HepG2 (cell line): ENCODE data around the gene KHNYN. TPM values are rescaled to one million over a fixed set of nuclear protein-coding genes. Genes with fewer than 3 reads are reported as not detected.

Source experiments
- CHD4 ChIP-seq: fragments of 200-600 bp; sonication (generic); IDR thresholded peaks from 2 replicates; pipeline ENCODE4 v1.7.0; 2017; ENCODE audit warnings: mild to moderate bottlenecking, low read length, borderline replicate concordance
- HNF4A ChIP-seq: sonication (generic); formaldehyde crosslinking; IDR thresholded peaks from 2 replicates; pipeline ENCODE4 v1.4.0; 2020; ENCODE audit warnings: missing genetic modification reagents
- MAZ ChIP-seq, 2 experiments: sonication (generic) in 1 of 2; formaldehyde crosslinking in 1 of 2; IDR thresholded peaks; 2 replicates each; pipeline versions ENCODE4 v1.5.0 to v1.6.1; 2012 to 2020; ENCODE audit warnings: low read depth in 2 of 2, mild to moderate bottlenecking in 2 of 2, borderline replicate concordance in 1 of 2, improper control_type of control experiment in 1 of 2, low read length in 1 of 2, missing genetic modification reagents in 1 of 2, moderate library complexity in 1 of 2
- NONO ChIP-seq, 2 experiments: fragments of 450-650 bp in 1 of 2; sonication (generic) in 1 of 2; formaldehyde crosslinking in 1 of 2; IDR thresholded peaks in 1 of 2; conservative IDR thresholded peaks in 1 of 2; 2 replicates each; pipeline versions ENCODE4 v1.6.1 to v1.8.0; 2017 to 2022; ENCODE audit warnings: mild to moderate bottlenecking in 1 of 2, missing genetic modification reagents in 1 of 2, moderate library complexity in 1 of 2
- RARG ChIP-seq: sonication (generic); formaldehyde crosslinking; IDR thresholded peaks from 2 replicates; pipeline ENCODE4 v1.4.0; 2020; ENCODE audit warnings: low read depth, mild to moderate bottlenecking, missing genetic modification reagents
- RELA ChIP-seq: sonication (generic); formaldehyde crosslinking; IDR thresholded peaks from 2 replicates; pipeline ENCODE4 v1.4.0; 2020; ENCODE audit warnings: missing genetic modification reagents
- SOX5 ChIP-seq: IDR thresholded peaks from 2 replicates; pipeline ENCODE4 v1.6.1; 2016; ENCODE audit warnings: borderline replicate concordance
- TCF12 ChIP-seq, 2 experiments: fragments of 450-650 bp in 1 of 2; sonication (generic) in 1 of 2; formaldehyde crosslinking in 1 of 2; IDR thresholded peaks; 2 replicates each; pipeline versions ENCODE4 v1.6.1 to v1.8.0; 2017 to 2022; ENCODE audit warnings: antibody characterized with exemption in 1 of 2, mild to moderate bottlenecking in 1 of 2, missing genetic modification reagents in 1 of 2, moderate library complexity in 1 of 2
- ZBTB20 ChIP-seq: sonication (generic); formaldehyde crosslinking; IDR thresholded peaks from 2 replicates; pipeline ENCODE4 v1.8.1; 2023; ENCODE audit warnings: missing genetic modification reagents, low read depth, mild to moderate bottlenecking, borderline replicate concordance
- ZBTB42 ChIP-seq: sonication (generic); formaldehyde crosslinking; IDR thresholded peaks from 2 replicates; pipeline ENCODE4 v1.5.0; 2020; ENCODE audit warnings: mild to moderate bottlenecking, missing genetic modification reagents
- ZNF124 ChIP-seq: sonication (generic); formaldehyde crosslinking; IDR thresholded peaks from 2 replicates; pipeline ENCODE4 v1.4.0; 2020; ENCODE audit warnings: missing genetic modification reagents
- ZNF276 ChIP-seq: sonication (generic); formaldehyde crosslinking; IDR thresholded peaks from 2 replicates; pipeline ENCODE4 v1.4.0; 2020; ENCODE audit warnings: mild to moderate bottlenecking, low read depth, missing genetic modification reagents
- ZNF513 ChIP-seq: sonication (generic); formaldehyde crosslinking; conservative IDR thresholded peaks from 2 replicates; pipeline ENCODE4 v1.5.0; 2020; ENCODE audit warnings: missing genetic modification reagents
- ZNF768 ChIP-seq: sonication (generic); formaldehyde crosslinking; IDR thresholded peaks from 2 replicates; pipeline ENCODE4 v1.4.0; 2020; ENCODE audit warnings: missing genetic modification reagents
- ZNF878 ChIP-seq: sonication (generic); formaldehyde crosslinking; IDR thresholded peaks from 2 replicates; pipeline ENCODE4 v1.8.1; 2023; ENCODE audit warnings: mild to moderate bottlenecking, missing genetic modification reagents, moderate library complexity
- polyA plus RNA-seq, 8 experiments: library from polyadenylated mRNA; depleted of rRNA in 3 of 8; stranded (reverse) in 7 of 8; unstranded in 1 of 8; fragments of >200 nt; fragmentation: Illumina TruSeq in 4 of 8; extraction: Trizol in 4 of 8; gene quantifications; 2 replicates each; pipeline versions ENCODE4 v1.2.1 to v1.2.3, GENCODE V29; 2011 to 2016; ENCODE audit warnings: low read depth in 4 of 8, missing spikeins in 1 of 8, mixed read lengths in 1 of 8; ENCODE audit not compliant: insufficient read depth in 1 of 8
- total RNA-seq, 5 experiments: library from RNA; depleted of rRNA; stranded (reverse); fragments of >200 nt; fragmentation: Illumina TruSeq; extraction: Trizol; gene quantifications; 2 replicates each; pipeline ENCODE4 v1.2.3, GENCODE V29; 2016; ENCODE audit warnings: low read depth in 1 of 5
- TF ChIP-seq, protein P1 (sequence below): sonication (generic); formaldehyde crosslinking; IDR thresholded peaks from 2 replicates; pipeline ENCODE4 v1.5.1; 2020; ENCODE audit warnings: mild to moderate bottlenecking, missing genetic modification reagents, borderline replicate concordance
- TF ChIP-seq, protein P2 (sequence below): sonication (generic); formaldehyde crosslinking; conservative IDR thresholded peaks from 2 replicates; pipeline ENCODE4 v1.4.0; 2020; ENCODE audit warnings: missing genetic modification reagents
- TF ChIP-seq, protein P3 (sequence below): sonication (generic); formaldehyde crosslinking; IDR thresholded peaks from 2 replicates; pipeline ENCODE4 v1.5.0; 2020; ENCODE audit warnings: mild to moderate bottlenecking, missing genetic modification reagents, moderate library complexity

Gene KHNYN
- total and polyA plus RNA-seq, 2 of the 13 experiments (the other 11 are each of a cell fraction or from before 2014, with no cell fraction given) = 52.8 to 75.7 TPM

- TF ChIP-seq, protein P1, sequence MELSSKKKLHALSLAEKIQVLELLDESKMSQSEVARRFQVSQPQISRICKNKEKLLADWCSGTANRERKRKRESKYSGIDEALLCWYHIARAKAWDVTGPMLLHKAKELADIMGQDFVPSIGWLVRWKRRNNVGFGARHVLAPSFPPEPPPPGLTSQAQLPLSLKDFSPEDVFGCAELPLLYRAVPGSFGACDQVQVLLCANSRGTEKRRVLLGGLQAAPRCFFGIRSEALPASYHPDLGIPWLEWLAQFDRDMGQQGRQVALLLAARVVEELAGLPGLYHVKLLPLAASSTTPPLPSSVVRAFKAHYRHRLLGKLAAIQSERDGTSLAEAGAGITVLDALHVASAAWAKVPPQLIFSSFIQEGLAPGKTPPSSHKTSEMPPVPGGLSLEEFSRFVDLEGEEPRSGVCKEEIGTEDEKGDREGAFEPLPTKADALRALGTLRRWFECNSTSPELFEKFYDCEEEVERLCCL (CRISPR knock-in tag) = peak; percentile 95; the same call in 1 of the 2 replicates
- TF ChIP-seq MAZ (IDR thresholded peaks at IDR 0.05; ENCODE audit: borderline replicate concordance, low read depth, low read length) (0 out of 2 replicates have a peak, but pooled peaks have one; percentile 13), MAZ (CRISPR knock-in tag; IDR thresholded peaks at IDR 0.05; ENCODE audit: low read depth) (no peak; the same call in 1 of the 2 replicates), TCF12 (IDR thresholded peaks at IDR 0.05) (no peak), TCF12 (CRISPR knock-in tag; IDR thresholded peaks at IDR 0.05) (peak; percentile 14; the same call in 1 of the 2 replicates), SOX5 (no peak), ZNF124 (CRISPR knock-in tag) (0 out of 2 replicates have a peak, but pooled peaks have one; percentile 0), HNF4A (CRISPR knock-in tag) (no peak), ZNF878 (CRISPR knock-in tag) (no peak), ZNF768 (CRISPR knock-in tag) (peak; percentile 64; the same call in 1 of the 2 replicates), CHD4 (peak; percentile 75; the same call in 1 of the 2 replicates), NONO (IDR thresholded peaks at IDR 0.05) (no peak), NONO (CRISPR knock-in tag; conservative IDR thresholded peaks at IDR 0.05) (peak; percentile 70), RELA (CRISPR knock-in tag) (no peak), RARG (no peak), ZBTB42 (CRISPR knock-in tag) (peak; percentile 45; the same call in 1 of the 2 replicates), ZBTB20 (CRISPR knock-in tag) (0 out of 2 replicates have a peak, but pooled peaks have one; percentile 8), ZNF513 (CRISPR knock-in tag) (0 out of 2 replicates have a peak, but pooled peaks have one; percentile 24), ZNF276 (peak; percentile 88)
- TF ChIP-seq, protein P2, sequence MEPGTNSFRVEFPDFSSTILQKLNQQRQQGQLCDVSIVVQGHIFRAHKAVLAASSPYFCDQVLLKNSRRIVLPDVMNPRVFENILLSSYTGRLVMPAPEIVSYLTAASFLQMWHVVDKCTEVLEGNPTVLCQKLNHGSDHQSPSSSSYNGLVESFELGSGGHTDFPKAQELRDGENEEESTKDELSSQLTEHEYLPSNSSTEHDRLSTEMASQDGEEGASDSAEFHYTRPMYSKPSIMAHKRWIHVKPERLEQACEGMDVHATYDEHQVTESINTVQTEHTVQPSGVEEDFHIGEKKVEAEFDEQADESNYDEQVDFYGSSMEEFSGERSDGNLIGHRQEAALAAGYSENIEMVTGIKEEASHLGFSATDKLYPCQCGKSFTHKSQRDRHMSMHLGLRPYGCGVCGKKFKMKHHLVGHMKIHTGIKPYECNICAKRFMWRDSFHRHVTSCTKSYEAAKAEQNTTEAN (CRISPR knock-in tag) = no peak
- TF ChIP-seq, protein P3, sequence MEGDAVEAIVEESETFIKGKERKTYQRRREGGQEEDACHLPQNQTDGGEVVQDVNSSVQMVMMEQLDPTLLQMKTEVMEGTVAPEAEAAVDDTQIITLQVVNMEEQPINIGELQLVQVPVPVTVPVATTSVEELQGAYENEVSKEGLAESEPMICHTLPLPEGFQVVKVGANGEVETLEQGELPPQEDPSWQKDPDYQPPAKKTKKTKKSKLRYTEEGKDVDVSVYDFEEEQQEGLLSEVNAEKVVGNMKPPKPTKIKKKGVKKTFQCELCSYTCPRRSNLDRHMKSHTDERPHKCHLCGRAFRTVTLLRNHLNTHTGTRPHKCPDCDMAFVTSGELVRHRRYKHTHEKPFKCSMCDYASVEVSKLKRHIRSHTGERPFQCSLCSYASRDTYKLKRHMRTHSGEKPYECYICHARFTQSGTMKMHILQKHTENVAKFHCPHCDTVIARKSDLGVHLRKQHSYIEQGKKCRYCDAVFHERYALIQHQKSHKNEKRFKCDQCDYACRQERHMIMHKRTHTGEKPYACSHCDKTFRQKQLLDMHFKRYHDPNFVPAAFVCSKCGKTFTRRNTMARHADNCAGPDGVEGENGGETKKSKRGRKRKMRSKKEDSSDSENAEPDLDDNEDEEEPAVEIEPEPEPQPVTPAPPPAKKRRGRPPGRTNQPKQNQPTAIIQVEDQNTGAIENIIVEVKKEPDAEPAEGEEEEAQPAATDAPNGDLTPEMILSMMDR (CRISPR knock-in tag) = peak; percentile 31; the same call in 1 of the 2 replicates
Observed at GRCh38 chr14:24430682-24431568, 1.2 kb downstream of the KHNYN start (continued).
